Common myeloid progenitor, CD34-positive (primary cell): ENCODE measurements around the gene HDAC4.

Source experiments
- CTCF ChIA-PET: fragments of 350-600 bp; sonication (Branson Sonifier 250); formaldehyde crosslinking; loops from one replicate; lab custom pipeline; 2021; ENCODE audit warnings: antibody characterized with exemption; lab: Charles Lee
- POLR2A ChIA-PET: fragments of 350-600 bp; sonication (Branson Sonifier 250); formaldehyde crosslinking; loops from one replicate; lab custom pipeline; 2021; ENCODE audit warnings: antibody characterized with exemption; lab: Charles Lee
- DNase-seq, 3 donors: peaks; one replicate each; pipeline versions ENCODE4 v3.0.0 to v3.0.0-alpha.2; 2013
- H3K27ac ChIP-seq, 2 experiments: 1 replicate in 1 of 2; 2 replicates in 1 of 2; pipeline ENCODE4 v1.7.0; 2013; ENCODE audit warnings: inconsistent platforms in 2 of 2, low read length in 2 of 2, mild to moderate bottlenecking in 2 of 2, low read depth in 1 of 2, moderate library complexity in 1 of 2; ENCODE audit not compliant: severe bottlenecking in 2 of 2, insufficient read depth in 1 of 2, poor library complexity in 1 of 2
- H3K27me3 ChIP-seq, 5 experiments: replicated peaks in 2 of 5; 1 replicate in 3 of 5; 2 replicates in 2 of 5; pipeline versions ENCODE4 v1.6.1 to v1.7.0; 2013; ENCODE audit warnings: low read length in 4 of 5, mild to moderate bottlenecking in 2 of 5, moderate library complexity in 2 of 5, inconsistent platforms in 1 of 5; ENCODE audit not compliant: insufficient read depth in 5 of 5, control insufficient read depth in 4 of 5
- H3K36me3 ChIP-seq, 4 experiments: 1 replicate in 2 of 4; 2 replicates in 2 of 4; pipeline versions ENCODE4 v1.6.1 to v1.7.0; 2013; ENCODE audit warnings: low read length in 3 of 4, control low read depth in 1 of 4, mild to moderate bottlenecking in 1 of 4; ENCODE audit not compliant: control insufficient read depth in 4 of 4, insufficient read depth in 4 of 4
- H3K4me1 ChIP-seq, 4 experiments: 1 replicate in 3 of 4; 2 replicates in 1 of 4; pipeline versions ENCODE4 v1.6.1 to v1.7.1; 2013; ENCODE audit warnings: low read length in 3 of 4, mild to moderate bottlenecking in 3 of 4, control low read depth in 1 of 4, inconsistent platforms in 1 of 4, moderate library complexity in 1 of 4; ENCODE audit not compliant: control insufficient read depth in 4 of 4, insufficient read depth in 4 of 4; ENCODE audit errors: control extremely low read depth in 1 of 4
- H3K4me3 ChIP-seq, 7 experiments: 1 replicate in 4 of 7; 2 replicates in 3 of 7; pipeline versions ENCODE4 v1.5.1 to v1.7.0; 2013; ENCODE audit warnings: mild to moderate bottlenecking in 7 of 7, low read length in 6 of 7, moderate library complexity in 6 of 7, inconsistent platforms in 2 of 7, low read depth in 2 of 7, control low read depth in 1 of 7; ENCODE audit not compliant: insufficient read depth in 4 of 7, control insufficient read depth in 1 of 7; ENCODE audit errors: extremely low read depth in 1 of 7
- H3K9me3 ChIP-seq, 5 experiments: 1 replicate in 4 of 5; 2 replicates in 1 of 5; pipeline versions ENCODE4 v1.6.1 to v1.7.1; 2013; ENCODE audit warnings: low read length in 4 of 5, mild to moderate bottlenecking in 2 of 5, inconsistent platforms in 1 of 5, low read depth in 1 of 5, moderate library complexity in 1 of 5; ENCODE audit not compliant: control insufficient read depth in 4 of 5, insufficient read depth in 2 of 5; ENCODE audit errors: control extremely low read depth in 1 of 5
- WGBS: methylation state at CpG from one replicate; pipeline ENCODE4 v1.1.5; 2013; ENCODE audit not compliant: insufficient coverage; 5-methylcytosine and 5-hydroxymethylcytosine counted together

HDAC4 gene

GRCh38 chr2:239136762-239137161, 264.1 kb downstream of the HDAC4 start:
- DNase-seq, result no peak
- Histone ChIP-seq H3K4me1 (no peaks in the 10 kb centered on the region), H3K4me3 (no peak overlapping the region), H3K27me3 (no peaks in the 10 kb centered on the region), H3K27ac (no peak overlapping the region), H3K36me3 (peaks cover 10 to 63% (median 30%) of the 10 kb centered on the region in 4 experiments), H3K9me3 (no peaks in the 10 kb centered on the region)
- WGBS, result 89% methylated on average over 5 of the region's 6 CpGs
- POLR2A ChIA-PET, result no interaction called here
- CTCF ChIA-PET, result no interaction called here

GRCh38 chr2:239136203-239136602, 264.6 kb downstream of the HDAC4 start:
- POLR2A ChIA-PET, result no interaction called here
- Histone ChIP-seq H3K9me3 (no peaks in the 10 kb centered on the region), H3K27ac (no peak overlapping the region), H3K36me3 (peaks cover 10 to 64% (median 31%) of the 10 kb centered on the region in 4 experiments), H3K4me3 (no peak overlapping the region), H3K4me1 (no peaks in the 10 kb centered on the region), H3K27me3 (no peaks in the 10 kb centered on the region)
- WGBS, result 100% methylated on average over 3 of the region's 3 CpGs
- no peak for DNase-seq
- CTCF ChIA-PET, result no interaction called here

GRCh38 chr2:239135531-239135930, 265.3 kb downstream of the HDAC4 start:
- Histone ChIP-seq H3K4me3 (no peak overlapping the region), H3K9me3 (no peaks in the 10 kb centered on the region), H3K4me1 (no peaks in the 10 kb centered on the region), H3K27me3 (no peaks in the 10 kb centered on the region), H3K27ac (no peak overlapping the region), H3K36me3 (peaks cover 10 to 68% (median 32%) of the 10 kb centered on the region in 4 experiments)
- no peak for DNase-seq
- 100% methylated on average over 10 of the region's 10 CpGs for WGBS
- ChIA-PET CTCF (interaction anchor here (1.1 kb wide), 1 partner anchor 9 kb away, joined by 6 read pairs; no protein-coding TSS in a partner anchor), POLR2A (no interaction called here)

- H3K4me3 ChIP-seq, result no peak overlapping the region
- POLR2A ChIA-PET, result no interaction called here
- H3K4me1 ChIP-seq, result no peaks in the 10 kb centered on the region
- CTCF ChIA-PET, result interaction anchor here (1.1 kb wide), 1 partner anchor 11 kb away, joined by 3 read pairs; no protein-coding TSS in a partner anchor
- H3K36me3 ChIP-seq, result peaks cover 10 to 67% (median 32%) of the 10 kb centered on the region in 4 experiments
- no peaks in the 10 kb centered on the region for H3K27me3 ChIP-seq
- H3K27ac ChIP-seq, result no peak overlapping the region
- WGBS, result over 99% methylated on average over 15 of the region's 28 CpGs
- no peaks in the 10 kb centered on the region for H3K9me3 ChIP-seq
- no peak for DNase-seq
Observed at GRCh38 chr2:239133945-239134570, 266.8 kb downstream of the HDAC4 start.

GRCh38 chr2:239132786-239133185, 268.0 kb downstream of the HDAC4 start:
- H3K4me1 ChIP-seq, result no peaks in the 10 kb centered on the region
- peaks cover 12 to 60% (median 33%) of the 10 kb centered on the region in 4 experiments for H3K36me3 ChIP-seq
- H3K27ac ChIP-seq, result no peak overlapping the region
- H3K9me3 ChIP-seq, result no peaks in the 10 kb centered on the region
- CTCF ChIA-PET, result interaction anchor here (1.1 kb wide), 1 partner anchor 12 kb away, joined by 3 read pairs; no protein-coding TSS in a partner anchor
- POLR2A ChIA-PET, result no interaction called here
- H3K4me3 ChIP-seq, result no peak overlapping the region
- H3K27me3 ChIP-seq, result no peaks in the 10 kb centered on the region
- DNase-seq, result no peak
- WGBS, result 96% methylated on average over 12 of the region's 12 CpGs

GRCh38 chr2:239132156-239132709, 268.6 kb downstream of the HDAC4 start:
- no peak for DNase-seq
- H3K4me3 ChIP-seq, result no peak overlapping the region
- no peaks in the 10 kb centered on the region for H3K9me3 ChIP-seq
- H3K4me1 ChIP-seq, result no peaks in the 10 kb centered on the region
- no peak overlapping the region for H3K27ac ChIP-seq
- ChIA-PET CTCF (no interaction called here), POLR2A (no interaction called here)
- 95% methylated on average over 13 of the region's 17 CpGs for WGBS
- H3K36me3 ChIP-seq, result peaks cover 12 to 59% (median 32%) of the 10 kb centered on the region in 4 experiments
- H3K27me3 ChIP-seq, result no peaks in the 10 kb centered on the region

- Histone ChIP-seq H3K4me1 (no peaks in the 10 kb centered on the region), H3K9me3 (no peaks in the 10 kb centered on the region), H3K27me3 (no peaks in the 10 kb centered on the region), H3K36me3 (peaks cover 12 to 56% (median 33%) of the 10 kb centered on the region in 4 experiments), H3K4me3 (no peak overlapping the region), H3K27ac (no peak overlapping the region)
- no peak for DNase-seq
- ChIA-PET POLR2A (no interaction called here), CTCF (no interaction called here)
- 96% methylated on average over 10 of the region's 10 CpGs for WGBS
Observed at GRCh38 chr2:239131521-239131920, 269.3 kb downstream of the HDAC4 start.
